Measurements from ENCODE around the gene ASPA.

ASPA gene

DNA sequence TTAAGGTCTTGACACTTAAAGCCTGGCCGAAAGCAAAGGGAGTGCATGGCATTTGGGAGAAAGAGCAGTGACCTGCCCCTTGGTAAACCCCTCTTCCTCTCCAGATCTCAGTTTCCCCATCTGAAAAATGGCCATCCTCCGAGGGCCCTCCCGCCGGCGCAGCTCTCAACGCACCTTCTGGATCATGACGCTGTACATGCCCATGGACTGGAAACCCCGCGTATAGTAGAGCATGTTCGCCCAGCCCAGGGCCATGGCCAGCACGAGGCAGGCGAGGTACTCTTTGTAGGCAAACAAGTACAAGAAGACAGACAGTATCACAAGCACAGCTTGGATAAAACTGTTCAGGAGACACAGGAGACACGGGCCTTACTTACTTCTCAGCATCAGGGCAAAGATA lies 48.2 kb downstream of the ASPA start:
- H3K27ac ChIP-seq (ENCODE audit: low read length): no peak overlapping the region
- no peaks in the 10 kb centered on the region for H3K79me2 ChIP-seq (ENCODE audit: low read length)
- no peaks in the 10 kb centered on the region for H4K20me1 ChIP-seq (ENCODE audit: insufficient read depth, low read length)
- H3K4me3 ChIP-seq (ENCODE audit: low read length): no peak overlapping the region
- H3F3A ChIP-seq (ENCODE audit: insufficient read depth, low read length): no peaks in the 10 kb centered on the region
- no peaks in the 10 kb centered on the region for H3K4me1 ChIP-seq (ENCODE audit: low read length)
- H2AFZ ChIP-seq (ENCODE audit: low read length): no peak overlapping the region
- no peaks in the 10 kb centered on the region for H3K9me3 ChIP-seq (replicated peaks; ENCODE audit: insufficient read depth, low read length)
- no peak overlapping the region for H3K9ac ChIP-seq (ENCODE audit: low read length)
- TF ChIP-seq EZH2phosphoT487 (IDR thresholded peaks at IDR 0.05; ENCODE audit: low read length): no peak
- TF ChIP-seq, protein P1, sequence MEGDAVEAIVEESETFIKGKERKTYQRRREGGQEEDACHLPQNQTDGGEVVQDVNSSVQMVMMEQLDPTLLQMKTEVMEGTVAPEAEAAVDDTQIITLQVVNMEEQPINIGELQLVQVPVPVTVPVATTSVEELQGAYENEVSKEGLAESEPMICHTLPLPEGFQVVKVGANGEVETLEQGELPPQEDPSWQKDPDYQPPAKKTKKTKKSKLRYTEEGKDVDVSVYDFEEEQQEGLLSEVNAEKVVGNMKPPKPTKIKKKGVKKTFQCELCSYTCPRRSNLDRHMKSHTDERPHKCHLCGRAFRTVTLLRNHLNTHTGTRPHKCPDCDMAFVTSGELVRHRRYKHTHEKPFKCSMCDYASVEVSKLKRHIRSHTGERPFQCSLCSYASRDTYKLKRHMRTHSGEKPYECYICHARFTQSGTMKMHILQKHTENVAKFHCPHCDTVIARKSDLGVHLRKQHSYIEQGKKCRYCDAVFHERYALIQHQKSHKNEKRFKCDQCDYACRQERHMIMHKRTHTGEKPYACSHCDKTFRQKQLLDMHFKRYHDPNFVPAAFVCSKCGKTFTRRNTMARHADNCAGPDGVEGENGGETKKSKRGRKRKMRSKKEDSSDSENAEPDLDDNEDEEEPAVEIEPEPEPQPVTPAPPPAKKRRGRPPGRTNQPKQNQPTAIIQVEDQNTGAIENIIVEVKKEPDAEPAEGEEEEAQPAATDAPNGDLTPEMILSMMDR (IDR thresholded peaks at IDR 0.05; ENCODE audit: low read length): no peak
- TF ChIP-seq EZH2 (optimal IDR thresholded peaks at IDR 0.05; ENCODE audit: low read depth, low read length): no peak
- no peak for DNase-seq
- no peak overlapping the region for H3K4me2 ChIP-seq (ENCODE audit: low read depth, low read length)
- H3K36me3 ChIP-seq (replicated peaks; ENCODE audit: insufficient read depth, low read length): peaks cover 10% of the 10 kb centered on the region
- H3K9me2 ChIP-seq (replicated peaks; ENCODE audit: insufficient read depth, low read length): no peaks in the 10 kb centered on the region
- H3K27me3 ChIP-seq (replicated peaks; ENCODE audit: insufficient read depth, low read length): no peaks in the 10 kb centered on the region

DNA sequence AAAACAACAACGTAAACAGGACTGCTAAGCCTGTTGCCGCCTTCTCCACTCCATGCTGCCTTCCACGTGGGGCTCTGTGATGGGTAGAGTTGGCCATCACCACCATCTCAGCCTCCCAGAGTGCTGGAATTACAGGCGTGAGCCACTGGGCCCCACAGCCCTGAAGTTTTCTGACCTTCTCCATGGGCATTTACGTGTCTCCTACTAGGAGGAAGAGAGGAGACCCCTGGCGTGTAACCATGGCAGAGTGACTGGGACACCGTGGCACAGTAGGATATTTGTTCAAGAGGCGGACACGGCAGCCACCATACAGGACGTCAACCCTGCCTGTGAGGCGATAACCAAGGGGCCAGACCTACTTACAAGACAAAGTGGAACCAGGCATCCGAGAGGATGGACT lies 50.7 kb downstream of the ASPA start:
- no peak overlapping the region for H3K4me3 ChIP-seq (ENCODE audit: low read length)
- H3K27me3 ChIP-seq (replicated peaks; ENCODE audit: insufficient read depth, low read length): no peaks in the 10 kb centered on the region
- H2AFZ ChIP-seq (ENCODE audit: low read length): no peak overlapping the region
- no peak overlapping the region for H3K4me2 ChIP-seq (ENCODE audit: low read depth, low read length)
- peaks cover 5% of the 10 kb centered on the region; the same call in 1 of the 2 replicates for H3K36me3 ChIP-seq (replicated peaks; ENCODE audit: insufficient read depth, low read length)
- no peak for TF ChIP-seq EZH2phosphoT487 (IDR thresholded peaks at IDR 0.05; ENCODE audit: low read length)
- H3K9me3 ChIP-seq (replicated peaks; ENCODE audit: insufficient read depth, low read length): no peaks in the 10 kb centered on the region
- H3F3A ChIP-seq (ENCODE audit: insufficient read depth, low read length): no peaks in the 10 kb centered on the region
- no peaks in the 10 kb centered on the region for H3K9me2 ChIP-seq (replicated peaks; ENCODE audit: insufficient read depth, low read length)
- no peak overlapping the region for H3K27ac ChIP-seq (ENCODE audit: low read length)
- no peak overlapping the region for H3K9ac ChIP-seq (ENCODE audit: low read length)
- H4K20me1 ChIP-seq (ENCODE audit: insufficient read depth, low read length): no peaks in the 10 kb centered on the region
- no peaks in the 10 kb centered on the region for H3K79me2 ChIP-seq (ENCODE audit: low read length)
- no peaks in the 10 kb centered on the region for H3K4me1 ChIP-seq (ENCODE audit: low read length)
- no peak for DNase-seq

DNA sequence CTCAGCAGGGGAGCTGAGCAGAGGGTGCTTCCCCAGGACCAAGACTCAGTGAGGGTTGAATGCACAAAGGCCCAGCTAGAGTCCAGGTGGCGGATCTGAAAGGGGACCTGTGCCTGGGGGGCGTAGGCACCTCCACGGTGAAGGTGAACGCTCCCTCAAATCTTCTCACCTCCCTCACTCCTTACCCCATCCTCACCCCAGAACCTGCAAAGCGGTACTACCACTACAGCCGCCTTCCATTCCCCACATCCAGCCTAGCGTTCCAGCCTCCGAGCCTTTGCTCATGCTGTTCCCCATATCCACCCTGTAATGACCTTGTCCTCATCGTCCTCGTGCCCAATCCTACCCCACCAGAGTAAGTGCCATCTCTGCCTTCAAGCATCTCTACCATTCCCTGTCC lies 51.2 kb downstream of the ASPA start:
- Histone ChIP-seq H2AFZ (ENCODE audit: low read length) (no peak overlapping the region), H3K9me2 (replicated peaks; ENCODE audit: insufficient read depth, low read length) (no peaks in the 10 kb centered on the region), H3K79me2 (ENCODE audit: low read length) (no peaks in the 10 kb centered on the region), H3K4me2 (ENCODE audit: low read depth, low read length) (no peak overlapping the region), H3F3A (ENCODE audit: insufficient read depth, low read length) (no peaks in the 10 kb centered on the region), H3K27me3 (replicated peaks; ENCODE audit: insufficient read depth, low read length) (no peaks in the 10 kb centered on the region), H4K20me1 (ENCODE audit: insufficient read depth, low read length) (no peaks in the 10 kb centered on the region), H3K36me3 (replicated peaks; ENCODE audit: insufficient read depth, low read length) (peaks cover 5% of the 10 kb centered on the region; the same call in 1 of the 2 replicates), H3K9me3 (replicated peaks; ENCODE audit: insufficient read depth, low read length) (no peaks in the 10 kb centered on the region), H3K4me1 (ENCODE audit: low read length) (no peaks in the 10 kb centered on the region), H3K4me3 (ENCODE audit: low read length) (no peak overlapping the region), H3K9ac (ENCODE audit: low read length) (no peak overlapping the region), H3K27ac (ENCODE audit: low read length) (no peak overlapping the region)
- TF ChIP-seq, protein P1 (IDR thresholded peaks at IDR 0.05; ENCODE audit: low read length): no peak
- no peak for TF ChIP-seq EZH2phosphoT487 (IDR thresholded peaks at IDR 0.05; ENCODE audit: low read length)
- no peak for TF ChIP-seq EZH2 (optimal IDR thresholded peaks at IDR 0.05; ENCODE audit: low read depth, low read length)
- no peak for DNase-seq

DNA sequence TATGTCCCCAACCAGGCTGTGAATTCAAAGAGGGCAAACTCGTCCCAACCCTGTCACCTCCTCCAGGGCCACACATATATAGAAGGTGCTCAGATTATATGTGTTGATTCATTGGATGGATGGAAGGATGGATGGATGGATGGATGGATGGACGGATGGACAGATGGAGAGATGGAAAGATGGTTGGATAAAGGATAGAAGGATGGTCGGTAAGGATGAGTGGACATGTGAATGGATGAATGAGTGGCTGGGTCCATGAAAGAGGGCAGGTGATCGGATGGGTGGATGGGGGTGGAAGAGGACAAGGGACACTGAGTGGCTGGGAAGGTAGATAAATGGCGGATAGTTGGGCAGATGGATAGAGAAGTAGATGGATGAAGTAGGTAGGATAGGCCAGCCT lies 51.7 kb downstream of the ASPA start:
- Histone ChIP-seq H3K36me3 (replicated peaks; ENCODE audit: insufficient read depth, low read length) (peaks cover 5% of the 10 kb centered on the region; the same call in 1 of the 2 replicates), H2AFZ (ENCODE audit: low read length) (no peak overlapping the region), H3K4me2 (ENCODE audit: low read depth, low read length) (no peak overlapping the region), H3F3A (ENCODE audit: insufficient read depth, low read length) (no peaks in the 10 kb centered on the region), H3K4me3 (ENCODE audit: low read length) (no peak overlapping the region), H3K9me2 (replicated peaks; ENCODE audit: insufficient read depth, low read length) (no peaks in the 10 kb centered on the region), H3K9ac (ENCODE audit: low read length) (no peak overlapping the region), H3K27ac (ENCODE audit: low read length) (no peak overlapping the region), H3K27me3 (replicated peaks; ENCODE audit: insufficient read depth, low read length) (no peaks in the 10 kb centered on the region), H3K4me1 (ENCODE audit: low read length) (no peaks in the 10 kb centered on the region), H3K9me3 (replicated peaks; ENCODE audit: insufficient read depth, low read length) (no peaks in the 10 kb centered on the region), H4K20me1 (ENCODE audit: insufficient read depth, low read length) (no peaks in the 10 kb centered on the region), H3K79me2 (ENCODE audit: low read length) (no peaks in the 10 kb centered on the region)
- TF ChIP-seq EZH2 (optimal IDR thresholded peaks at IDR 0.05; ENCODE audit: low read depth, low read length): no peak
- TF ChIP-seq EZH2phosphoT487 (IDR thresholded peaks at IDR 0.05; ENCODE audit: low read length): no peak
- TF ChIP-seq, protein P1 (IDR thresholded peaks at IDR 0.05; ENCODE audit: low read length): no peak
- DNase-seq: no peak
